Measurements from ENCODE around the gene CGB2.

Gene CGB2

DNA sequence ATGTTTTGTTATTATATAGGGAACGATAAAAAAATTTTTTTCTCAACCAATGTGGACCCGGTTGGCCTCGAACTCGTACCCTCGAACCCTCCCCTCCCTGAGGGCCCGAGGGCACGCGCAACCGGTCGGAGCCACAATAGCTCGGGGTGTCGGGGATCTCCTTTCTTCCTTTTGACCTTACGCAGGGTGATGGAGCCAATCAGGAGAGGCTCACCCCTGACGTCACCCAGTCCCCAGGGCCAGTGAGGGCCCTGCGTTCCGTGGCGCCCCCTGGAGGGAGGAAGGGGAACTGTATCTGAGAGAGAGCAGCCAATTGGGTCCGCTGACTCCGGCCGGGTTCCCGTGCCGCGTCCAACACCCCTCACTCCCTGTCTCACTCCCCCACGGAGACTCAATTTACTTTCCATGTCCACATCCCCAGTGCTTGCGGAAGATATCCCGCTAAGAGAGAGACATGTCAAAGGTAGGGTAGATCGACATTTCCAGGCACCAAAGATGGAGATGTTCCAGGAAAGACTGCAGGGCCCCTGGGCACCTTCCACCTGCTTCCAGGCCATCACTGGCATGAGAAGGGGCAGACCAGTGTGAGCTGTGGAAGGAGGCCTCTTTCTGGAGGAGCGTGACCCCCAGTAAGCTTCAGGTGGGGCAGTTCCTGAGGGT lies at the start of gene CGB2:
Gene CGB2 (plus strand): TSS at position 249 of the 660 bp plus-strand sequence. CDS start 206 bp downstream, at position 455.
- DNase-seq: peak; percentile 90

DNA sequence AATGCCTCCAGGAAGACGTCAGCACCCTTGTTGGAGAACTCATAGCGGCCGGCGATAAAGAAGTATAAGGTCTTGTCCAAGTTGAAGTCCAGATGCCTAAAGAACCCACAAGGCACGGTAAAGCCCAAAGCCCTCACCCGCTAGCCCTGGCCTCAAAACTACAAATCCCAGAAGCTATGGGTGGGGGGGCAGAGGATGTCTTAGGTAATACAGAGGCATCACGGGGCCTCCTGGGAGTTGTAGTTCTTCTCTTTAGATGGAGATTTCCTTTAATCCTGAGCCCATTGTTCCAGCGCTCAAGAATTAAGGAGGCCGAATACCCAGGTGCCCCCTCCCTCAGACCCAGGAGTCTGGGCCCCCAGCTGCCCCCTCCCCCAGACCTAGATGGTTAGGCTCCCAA lies 49.4 kb upstream of the CGB2 start:
- DNase-seq: no peak

DNA sequence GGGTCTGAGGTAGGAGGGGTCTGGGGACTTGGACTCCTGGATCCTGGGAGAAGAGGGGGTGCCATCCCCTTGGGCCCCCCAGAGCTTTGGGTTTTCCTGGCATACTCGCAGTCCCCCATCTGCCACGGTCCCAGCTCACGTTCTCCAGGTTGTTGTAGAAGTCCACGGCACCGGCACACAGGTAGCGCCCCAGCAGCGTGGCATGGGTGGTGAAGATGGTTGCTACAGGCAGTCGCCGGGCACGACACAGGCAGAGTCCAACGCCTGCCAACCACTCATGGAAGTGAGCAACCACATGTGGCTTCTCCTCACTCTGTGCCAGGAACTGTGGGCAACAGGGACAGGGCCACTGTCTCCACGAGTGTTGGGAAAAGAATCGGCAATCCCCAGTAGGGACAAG lies 46.0 kb upstream of the CGB2 start:
- no peak for DNase-seq

DNA sequence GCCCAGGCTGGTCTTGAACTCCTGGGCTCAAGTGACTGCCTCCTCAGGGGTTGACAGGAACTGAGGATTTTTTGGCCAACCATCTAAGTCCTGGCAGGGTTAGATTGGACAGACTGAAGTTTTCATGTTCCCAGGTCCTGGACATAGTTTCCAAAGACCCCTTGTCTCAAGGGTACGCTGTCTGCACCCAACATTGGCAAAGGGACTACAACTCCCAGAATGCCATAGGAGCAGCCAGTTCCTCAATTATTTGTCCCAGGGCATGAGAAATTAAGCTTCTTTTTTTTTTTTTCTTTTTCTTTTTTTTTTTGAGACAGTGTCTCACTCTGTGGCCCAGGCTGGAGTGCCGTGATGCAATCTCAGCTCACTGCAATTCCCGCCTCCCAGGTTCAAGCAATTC lies 45.5 kb upstream of the CGB2 start:
- no peak for DNase-seq

DNA sequence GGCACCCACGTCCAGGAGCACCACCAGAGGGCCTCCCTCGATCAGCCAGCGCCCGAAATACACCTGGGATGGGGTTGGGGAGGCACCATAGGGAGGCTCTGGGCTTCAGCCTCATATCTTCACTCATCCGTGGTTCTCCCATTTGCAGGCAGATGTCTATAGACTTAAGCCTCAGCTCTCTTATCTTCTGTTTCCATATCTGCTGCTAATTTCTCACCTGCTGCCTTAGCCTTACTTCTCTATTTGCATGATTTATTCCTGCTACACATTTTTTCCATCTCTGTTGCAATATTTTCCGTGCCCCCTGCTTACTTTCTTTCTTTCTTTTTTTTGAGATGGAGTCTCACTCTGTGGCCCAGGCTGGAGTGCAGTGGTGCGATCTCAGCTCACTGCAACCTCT lies 44.4 kb upstream of the CGB2 start:
- DNase-seq: no peak

DNA sequence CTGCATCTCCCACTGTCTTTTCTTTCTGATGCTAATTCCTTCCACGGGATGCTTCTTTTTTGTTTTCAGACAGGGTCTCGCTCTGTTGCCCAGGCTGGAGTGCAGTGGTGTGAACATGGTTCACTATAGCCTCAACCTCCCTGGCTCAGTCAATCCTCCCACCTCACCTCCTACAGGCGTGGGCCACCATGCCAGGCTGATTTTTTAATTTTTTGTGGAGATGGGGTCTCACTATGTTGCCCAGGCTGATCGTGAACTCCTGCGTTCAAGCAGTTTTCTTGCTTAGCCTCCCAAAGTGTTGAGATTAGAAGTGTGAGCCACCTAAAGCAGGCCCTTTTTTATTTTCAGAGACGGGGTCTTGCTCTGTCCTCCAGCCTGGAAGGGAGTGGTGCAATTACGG lies 43.4 kb upstream of the CGB2 start:
- no peak for DNase-seq

DNA sequence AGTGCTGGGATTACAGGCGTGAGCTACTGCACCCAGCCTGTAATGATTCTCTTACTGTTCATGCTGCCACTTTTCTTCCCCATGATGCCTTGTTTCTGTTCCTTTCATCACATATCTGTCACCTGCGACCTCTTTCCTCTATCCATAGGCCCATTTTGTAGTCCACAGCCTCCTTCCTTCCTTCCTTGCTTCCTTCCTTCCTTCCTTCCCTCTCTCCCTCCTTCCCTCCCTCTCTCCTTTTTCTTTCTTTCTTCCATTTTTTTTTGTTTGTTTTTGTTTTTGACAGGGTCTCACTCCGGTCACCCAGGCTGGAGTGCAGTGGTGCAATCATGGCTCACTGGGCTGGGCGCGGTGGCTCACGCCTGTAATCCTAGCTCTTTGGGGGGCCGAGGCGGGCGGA lies 42.8 kb upstream of the CGB2 start:
- DNase-seq: no peak

DNA sequence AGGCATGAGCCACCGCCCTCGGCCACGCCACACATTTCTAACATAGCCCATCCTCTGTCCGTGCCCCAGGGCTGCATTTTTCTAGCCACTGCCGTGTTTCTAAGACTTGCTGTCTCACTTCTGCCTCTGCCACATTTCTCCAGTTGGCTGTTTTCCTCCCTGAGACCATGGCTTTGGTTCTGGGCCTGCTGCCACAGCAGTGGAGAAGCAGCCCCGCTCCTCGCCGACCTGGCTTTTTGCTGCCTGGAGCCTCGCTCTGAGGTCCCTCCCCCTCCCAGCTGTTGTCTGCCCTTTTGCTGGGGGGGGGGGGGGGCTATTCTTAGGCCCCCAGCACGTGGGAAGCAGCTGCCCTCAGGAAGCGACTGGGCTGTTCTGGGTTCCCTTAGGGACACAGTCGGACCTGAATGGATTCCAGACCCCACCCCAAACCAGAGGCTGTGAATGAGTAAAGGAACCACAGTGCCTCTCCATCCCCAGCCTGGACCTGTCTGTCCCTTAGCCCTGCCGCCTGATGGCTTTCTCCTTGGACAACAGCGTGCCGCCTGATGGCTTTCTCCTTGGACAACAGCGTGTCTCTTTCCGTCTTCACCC lies 41.9 kb upstream of the CGB2 start:
- DNase-seq: no peak

DNA sequence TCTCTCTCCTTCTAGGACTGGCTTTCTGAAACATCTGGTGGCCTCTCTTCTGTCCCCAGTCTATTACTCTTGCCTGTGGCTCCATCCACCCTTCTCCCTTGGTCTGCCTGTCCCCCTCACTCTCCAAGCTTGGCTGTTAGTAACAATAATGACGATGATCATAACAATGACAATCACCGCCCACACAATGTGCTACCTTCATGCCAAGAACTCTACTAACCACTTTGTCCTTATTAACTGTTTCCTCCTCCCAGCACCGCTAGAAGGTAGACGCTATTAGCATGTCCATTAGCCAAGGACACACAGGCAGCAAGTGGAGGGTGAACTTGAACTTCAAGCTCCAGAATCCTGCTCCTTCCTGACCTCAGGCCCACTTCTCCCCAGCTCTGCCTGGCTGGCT lies 41.3 kb upstream of the CGB2 start:
- no peak for DNase-seq

DNA sequence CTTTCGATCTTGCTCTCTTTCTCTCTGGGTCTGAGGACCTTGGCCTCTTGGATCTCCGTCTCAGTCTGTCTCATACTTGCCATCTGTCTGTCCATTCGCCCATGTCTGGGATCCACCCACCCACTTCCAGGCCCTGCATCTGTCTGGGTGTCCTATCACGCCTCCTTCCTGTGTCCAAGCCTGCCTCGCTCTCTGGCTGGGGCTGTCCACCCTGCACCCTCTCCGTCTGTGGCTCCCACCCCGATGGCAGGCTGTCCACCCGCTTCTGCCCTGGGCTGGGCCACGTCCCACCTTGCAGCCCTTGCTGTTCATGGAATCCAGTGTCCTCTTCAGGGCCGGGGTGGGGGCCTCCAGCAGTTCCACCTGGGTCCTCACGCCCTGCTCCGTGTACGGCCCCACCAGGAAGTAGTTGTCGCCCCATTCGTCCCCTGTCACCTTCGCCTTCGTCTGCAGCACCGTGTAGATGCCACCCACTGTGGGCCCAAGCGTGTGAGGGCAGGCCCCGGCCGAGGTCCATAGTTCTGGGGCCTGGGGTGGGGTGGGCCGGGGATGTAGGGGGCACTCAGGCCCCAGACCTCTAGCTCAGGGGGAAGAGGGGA lies 40.6 kb upstream of the CGB2 start:
- DNase-seq: no peak

DNA sequence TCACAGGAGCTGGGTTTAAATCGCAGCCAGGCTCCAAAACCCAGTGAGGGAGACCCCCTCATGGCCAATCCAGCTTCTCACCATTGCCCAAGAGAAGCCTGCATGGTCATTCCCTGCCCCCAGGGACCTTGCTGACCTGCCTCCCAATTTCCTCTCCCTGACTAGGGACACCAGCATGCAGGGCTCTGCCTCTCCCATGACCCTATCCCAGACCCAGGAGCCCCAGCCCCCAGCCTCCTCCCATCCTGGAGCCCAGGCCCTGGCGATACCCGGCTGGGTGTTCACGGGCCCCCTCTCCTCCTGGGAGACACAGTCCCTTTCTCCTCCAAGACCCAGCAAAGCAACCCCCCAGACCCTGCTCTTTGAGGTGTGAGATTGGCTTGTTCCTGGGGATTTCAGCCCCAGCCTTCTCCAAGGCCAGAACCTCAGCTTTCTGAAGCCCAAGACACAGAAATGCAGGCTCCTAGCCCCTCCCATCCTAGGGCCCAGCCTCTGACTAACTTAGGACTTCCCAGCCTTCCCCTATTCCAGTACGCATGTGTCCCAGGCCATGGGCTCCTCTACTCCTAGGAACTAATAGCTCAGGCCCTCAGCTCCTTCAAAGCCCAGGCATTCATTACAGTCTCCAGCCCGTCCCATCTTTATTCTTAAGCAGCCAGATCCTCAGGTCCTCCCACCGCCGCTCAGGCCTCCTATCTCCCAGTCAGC lies 39.7 kb upstream of the CGB2 start:
- DNase-seq: no peak

DNA sequence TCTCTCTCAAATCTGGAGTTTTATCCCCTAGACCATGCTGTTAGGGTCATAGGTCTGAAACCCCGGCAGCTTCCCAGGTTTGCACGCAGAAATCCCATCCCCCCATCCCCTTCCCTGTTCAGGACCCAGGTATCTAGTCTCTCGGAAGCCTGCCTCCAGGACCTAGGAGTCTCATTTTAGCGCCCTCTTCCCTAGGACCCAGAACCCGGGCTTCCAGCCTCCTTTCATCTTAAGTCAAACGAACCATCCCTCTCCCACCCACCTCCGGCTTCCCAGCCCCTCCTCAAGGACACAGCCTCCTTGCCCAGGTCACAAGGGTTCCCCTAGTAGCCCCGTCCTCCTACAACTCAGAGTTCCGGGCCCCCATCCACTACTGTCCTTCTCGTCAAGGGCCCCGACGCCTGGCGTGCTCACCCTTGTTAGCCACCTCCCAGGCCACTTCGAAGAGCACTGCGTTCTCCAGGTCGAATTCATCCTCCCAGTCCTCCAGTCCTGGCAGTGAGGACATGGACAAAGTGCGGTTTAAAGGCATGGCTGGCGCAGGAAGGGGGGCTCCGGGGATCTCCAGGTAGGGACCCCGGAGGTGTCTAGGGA lies 39.0 kb upstream of the CGB2 start:
- no peak for DNase-seq

DNA sequence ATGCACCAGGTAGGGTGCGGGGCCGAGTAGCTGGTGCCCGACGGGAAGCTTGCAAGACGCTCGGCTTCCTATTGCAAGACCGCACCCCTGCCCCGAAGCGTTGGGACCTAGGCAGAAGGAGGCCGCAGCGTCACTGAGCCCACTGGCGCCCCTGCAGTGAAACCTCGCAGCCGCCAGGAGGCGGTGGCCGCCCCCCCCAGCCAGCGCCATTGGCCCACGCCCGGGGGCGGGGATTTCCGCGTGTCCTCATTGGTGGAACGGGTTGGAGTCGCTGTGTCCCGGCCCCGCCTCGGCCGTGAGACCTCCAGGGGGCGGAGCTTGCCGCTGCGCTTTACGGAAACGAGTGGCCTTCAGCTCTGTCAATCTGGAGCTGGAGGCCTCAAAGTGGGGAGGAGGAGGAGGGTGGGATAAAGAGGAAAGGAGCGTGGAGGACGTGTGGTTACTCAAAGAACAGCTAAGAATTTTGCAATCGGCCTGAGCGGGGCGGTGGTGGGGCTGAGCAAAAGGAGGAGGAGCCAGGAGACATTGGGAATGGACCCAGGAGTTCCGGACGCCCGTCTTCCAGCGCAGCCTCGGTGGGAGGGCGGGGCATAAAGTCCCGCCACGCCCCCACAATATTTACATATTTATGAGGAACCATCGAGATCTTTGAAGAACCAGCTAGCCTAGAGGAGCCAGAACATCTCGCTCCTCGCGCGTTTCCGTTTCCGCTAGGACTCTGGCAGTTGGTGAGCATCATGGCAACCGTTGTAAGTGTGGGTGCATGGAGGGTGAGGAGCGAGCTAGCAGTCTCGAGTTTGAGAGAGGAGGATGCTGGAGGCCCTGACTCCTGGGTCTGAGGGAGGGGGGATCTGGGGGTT lies 38.3 kb upstream of the CGB2 start, which contains the start of the genes GYS1 and RUVBL2:
Gene GYS1 (minus strand): TSS at position 135 of the 860 bp plus-strand sequence. CDS start 197 bp downstream, outside the sequence.
Gene RUVBL2 (plus strand): TSS at position 713 of the 860 bp plus-strand sequence. CDS start 25 bp downstream, at position 738.
- DNase-seq: peak; percentile 99

DNA sequence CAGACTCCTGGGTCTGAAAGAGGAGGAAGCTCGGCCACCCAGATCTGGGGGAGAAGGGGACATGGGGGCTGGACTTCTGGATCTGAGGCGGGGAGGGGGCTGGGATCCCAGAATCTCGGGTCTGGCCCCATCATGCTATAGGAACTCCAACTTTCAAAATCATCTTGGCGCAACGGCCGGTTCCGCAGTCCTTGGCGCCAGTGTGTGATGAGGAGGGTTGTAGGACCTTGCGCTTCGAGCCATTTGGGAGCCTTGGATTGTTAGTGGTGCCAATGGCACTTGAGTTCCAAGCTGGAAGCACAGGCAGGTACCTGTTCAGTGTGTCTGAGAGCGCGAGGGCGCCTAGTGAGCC lies 37.7 kb upstream of the CGB2 start:
- DNase-seq: no peak

DNA sequence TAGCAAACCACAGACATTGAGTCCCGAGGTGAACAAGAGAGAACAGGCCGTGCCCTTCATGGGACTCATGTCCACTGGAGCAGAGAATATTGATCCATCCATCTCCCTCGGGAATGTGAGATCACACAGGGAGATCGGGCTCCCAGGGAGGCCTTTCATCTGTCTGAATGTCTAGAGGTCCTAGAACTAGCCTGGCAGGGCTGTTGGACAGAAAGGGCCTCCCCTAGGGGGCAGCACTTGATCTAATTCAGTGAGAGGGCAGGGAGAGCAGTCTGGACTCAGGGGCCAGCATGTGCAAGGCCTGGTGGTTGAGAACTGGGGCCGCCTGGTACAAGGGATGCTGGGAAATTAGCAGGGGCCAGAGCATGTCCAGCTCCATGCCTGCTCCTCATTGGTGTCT lies 33.7 kb upstream of the CGB2 start:
- peak; percentile 46 for DNase-seq

DNA sequence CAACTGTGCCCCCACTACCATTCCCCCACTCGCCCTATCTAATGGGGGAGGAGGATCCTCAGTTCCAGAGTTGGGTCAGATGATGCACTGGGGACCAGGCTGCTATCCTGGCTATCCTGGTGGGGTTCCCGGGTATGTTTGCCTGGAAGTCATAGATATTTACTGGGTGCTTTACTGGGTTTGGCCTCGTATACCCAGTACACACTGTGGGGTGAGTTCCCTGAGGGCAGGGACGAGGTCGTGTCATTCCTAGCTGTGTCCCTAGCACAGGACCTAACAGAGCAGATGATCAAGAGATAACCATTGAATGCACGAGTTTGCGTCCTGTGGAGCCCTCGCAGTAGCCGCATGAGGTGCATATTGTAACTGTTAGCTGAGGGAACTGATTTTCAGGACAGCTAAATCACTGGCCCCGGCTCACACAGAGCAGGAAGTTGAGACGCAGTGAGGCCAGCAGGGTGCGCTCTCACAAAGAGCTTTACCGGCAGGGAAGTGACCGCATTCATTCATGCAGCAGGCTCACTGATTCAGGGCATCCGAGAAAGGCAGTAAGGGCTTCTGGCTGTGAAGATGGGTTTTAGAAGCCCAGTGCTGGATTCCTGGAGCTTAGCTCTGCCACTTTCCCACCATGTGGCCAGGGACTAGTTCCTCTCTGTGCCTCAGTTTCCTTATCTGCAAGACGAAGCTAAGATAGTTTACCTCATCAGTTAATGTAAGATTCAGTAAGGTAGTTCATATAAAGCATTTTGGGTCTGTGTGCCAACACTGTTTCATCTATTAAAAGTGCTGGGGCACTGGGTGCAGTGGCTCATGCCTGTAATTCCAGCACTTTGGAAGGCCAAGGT lies 32.0 kb upstream of the CGB2 start:
- DNase-seq: peak; percentile 69

DNA sequence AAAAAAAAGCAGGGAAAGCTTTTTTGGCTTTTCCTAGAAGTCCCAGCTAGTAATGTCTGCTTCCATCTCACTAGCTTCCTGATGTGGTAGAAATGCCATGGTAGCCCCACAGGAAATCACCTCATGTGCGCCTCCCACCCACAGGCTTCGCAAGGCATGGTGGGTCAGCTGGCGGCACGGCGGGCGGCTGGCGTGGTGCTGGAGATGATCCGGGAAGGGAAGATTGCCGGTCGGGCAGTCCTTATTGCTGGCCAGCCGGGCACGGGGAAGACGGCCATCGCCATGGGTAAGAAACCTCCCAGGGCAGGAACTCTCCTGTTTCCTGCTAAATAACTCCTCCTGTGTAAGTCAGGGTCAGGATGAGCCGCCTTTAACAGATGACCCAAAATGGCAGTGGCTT lies 27.6 kb upstream of the CGB2 start:
- no peak for DNase-seq

DNA sequence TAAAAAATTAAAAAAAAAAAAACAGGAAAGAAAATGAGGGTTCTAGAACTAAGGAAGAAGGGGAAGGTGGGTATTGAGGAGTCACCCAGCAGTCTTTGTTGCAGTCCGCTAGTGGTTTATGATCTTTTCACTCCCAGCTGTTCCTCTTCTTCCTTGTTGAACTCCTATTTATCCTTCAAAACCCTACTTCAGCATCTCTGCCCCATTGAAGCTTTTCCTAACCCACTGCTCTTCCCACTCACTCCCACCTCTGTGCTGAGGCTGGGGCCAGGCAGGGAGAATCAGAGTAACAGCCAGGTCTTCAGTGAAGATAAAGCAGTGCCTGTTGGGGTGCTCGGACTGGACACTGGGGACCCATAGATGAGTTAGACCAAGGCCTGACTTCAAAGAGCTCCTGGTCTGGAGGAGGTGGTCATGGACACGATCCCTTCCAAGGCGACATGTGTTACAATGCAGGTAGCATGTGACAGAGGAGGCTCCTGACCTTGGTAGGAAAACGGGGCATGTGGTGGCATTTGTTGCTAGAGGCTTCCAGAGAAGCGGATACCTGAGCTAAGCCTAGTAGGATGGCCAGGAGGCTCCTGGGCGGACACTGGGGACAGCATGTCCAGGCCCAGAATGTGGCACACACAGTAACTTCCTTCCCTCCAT lies 26.6 kb upstream of the CGB2 start:
- no peak for DNase-seq

DNA sequence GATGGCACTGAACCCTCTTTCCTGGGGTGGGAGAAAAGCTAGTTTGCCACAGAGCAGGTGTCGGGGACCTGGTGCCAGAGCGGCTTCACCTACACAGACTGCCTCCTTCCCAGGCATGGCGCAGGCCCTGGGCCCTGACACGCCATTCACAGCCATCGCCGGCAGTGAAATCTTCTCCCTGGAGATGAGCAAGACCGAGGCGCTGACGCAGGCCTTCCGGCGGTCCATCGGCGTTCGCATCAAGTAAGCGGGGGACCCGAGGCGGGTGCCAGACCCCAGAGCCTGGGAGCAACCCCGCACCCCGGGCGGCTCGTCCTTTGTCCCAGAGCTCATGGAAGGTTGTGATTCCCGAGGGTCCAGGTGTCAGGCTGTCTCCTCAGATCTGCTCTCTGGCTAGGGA lies 24.8 kb upstream of the CGB2 start:
- DNase-seq: no peak

DNA sequence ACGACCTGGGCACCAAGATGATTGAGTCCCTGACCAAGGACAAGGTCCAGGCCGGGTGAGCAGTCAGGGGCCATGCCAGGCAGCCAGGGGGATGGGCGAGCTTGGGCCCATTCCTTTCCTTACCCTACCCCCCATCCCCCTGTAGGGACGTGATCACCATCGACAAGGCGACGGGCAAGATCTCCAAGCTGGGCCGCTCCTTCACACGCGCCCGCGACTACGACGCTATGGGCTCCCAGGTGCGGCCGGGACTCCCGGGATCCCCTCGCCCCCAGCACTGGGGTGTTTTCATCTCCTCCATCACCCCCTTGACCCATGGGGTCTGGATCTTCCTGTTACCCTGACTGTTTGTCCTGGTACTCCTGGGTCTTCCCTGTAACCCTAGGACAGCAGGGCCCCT lies 21.9 kb upstream of the CGB2 start:
- DNase-seq: no peak

DNA sequence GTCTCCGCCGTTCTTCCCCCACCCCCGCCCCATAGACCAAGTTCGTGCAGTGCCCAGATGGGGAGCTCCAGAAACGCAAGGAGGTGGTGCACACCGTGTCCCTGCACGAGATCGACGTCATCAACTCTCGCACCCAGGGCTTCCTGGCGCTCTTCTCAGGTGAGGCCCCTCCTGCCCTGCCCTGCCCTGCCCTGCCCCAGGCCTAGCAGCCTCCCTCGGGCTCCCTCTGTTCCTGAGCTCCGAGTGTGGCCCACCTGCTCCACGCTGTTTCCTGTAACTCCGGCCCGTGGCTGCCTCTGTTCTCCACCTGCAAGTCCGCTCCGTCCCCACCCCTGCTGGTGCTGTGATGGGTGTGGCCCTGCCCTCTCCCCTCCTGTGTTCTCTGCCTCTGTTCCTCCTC lies 21.2 kb upstream of the CGB2 start:
- no peak for DNase-seq

Data from stimulated activated CD4-positive, alpha-beta T cell treated with anti-CD3 and anti-CD28 coated beads, Interleukin-1b, Interleukin-23, amount 100 ng/mL, for 48 hours (primary cell).